Sciatic nerve (tissue), 2 donors: ENCODE data around the gene ZBTB42. TPM values are rescaled to one million over a fixed set of nuclear protein-coding genes. Genes with fewer than 3 reads are reported as not detected.
"Not testable (repeated sequence)": the region's sequence is repeated elsewhere in the genome, so short reads cannot be mapped to it uniquely, and the experiment has no call there.

Experiments used
- ATAC-seq: fragments of 200-7000 bp; cut with Tn5 transposase; one replicate; pipeline ENCODE4 v1.9.1; 2020; ENCODE audit warnings: mild to moderate bottlenecking, moderate library complexity
- DNase-seq: peaks from one replicate; pipeline ENCODE4 v3.0.0-alpha.2; 2020; ENCODE audit warnings: low spot score
- intact Hi-C: fragments of 100-400 bp; cut with DNase I; formaldehyde crosslinking; loops from one replicate; pipeline ENCODE4 v1.14.2; 2022
- total RNA-seq: library from RNA; stranded (reverse); fragmentation: NEBNext Ultra II Directional; extraction: Animal tissue kit (Norgen Biotek cat#: 25700); gene quantifications from one replicate; pipeline ENCODE4 v1.2.1, GENCODE V29; 2021
- donor health status: DM: no; HTN: no; CAD: no.
- donor health status: DM: no; HTN: no; CAD: no.

ZBTB42 gene
- total RNA-seq, 1 donor from 2014 or later = 3.6 TPM

GRCh38 chr14:104802394-104803184, 1.7 kb downstream of the ZBTB42 start:
- intact Hi-C loops = no loop called here
- DNase-seq (no peak), ATAC-seq (no peak)

GRCh38 chr14:104803280-104803911, 2.5 kb downstream of the ZBTB42 start:
- intact Hi-C loops = no loop called here
- ATAC-seq = no peak
- no peak for DNase-seq

- intact Hi-C loops = no loop called here
- DNase-seq (no peak), ATAC-seq (no peak)
These were observed 3.1 kb downstream of the ZBTB42 start for GRCh38 chr14:104803912-104804410.

- intact Hi-C loops = no loop called here
These were observed 3.8 kb downstream of the ZBTB42 start for GRCh38 chr14:104804481-104805325.

GRCh38 chr14:104805326-104805678, 4.4 kb downstream of the ZBTB42 start:
- ATAC-seq (peak; percentile 23), DNase-seq (no peak)
- intact Hi-C loops = no loop called here

More at GRCh38 chr14:104804481-104805325, 3.8 kb downstream of the ZBTB42 start:
- no peak for DNase-seq
- ATAC-seq = no peak

GRCh38 chr14:104805941-104806624, 5.2 kb downstream of the ZBTB42 start:
- intact Hi-C loops = no loop called here
- ATAC-seq = no peak
- DNase-seq = no peak

GRCh38 chr14:104806625-104807465, 5.9 kb downstream of the ZBTB42 start:
- intact Hi-C loops = no loop called here
- ATAC-seq (no peak), DNase-seq (no peak)

- ATAC-seq (no peak), DNase-seq (peak; percentile 47)
- intact Hi-C loops = no loop called here
These were observed 7.6 kb downstream of the ZBTB42 start for GRCh38 chr14:104808456-104808855.

GRCh38 chr14:104810316-104810715, 9.4 kb downstream of the ZBTB42 start:
- intact Hi-C loops = no loop called here
- no peak for ATAC-seq
- DNase-seq = no peak

GRCh38 chr14:104813286-104813685, 12.4 kb downstream of the ZBTB42 start:
- intact Hi-C loops = no loop called here
- DNase-seq (peak; percentile 8), ATAC-seq (no peak)

GRCh38 chr14:104814701-104815100, 13.8 kb downstream of the ZBTB42 start:
- peak; percentile 43 for DNase-seq
- not testable (repeated sequence) for ATAC-seq

GRCh38 chr14:104816616-104816884, 15.6 kb downstream of the ZBTB42 start:
- peak; percentile 23 for ATAC-seq
- intact Hi-C loops = no loop called here
- DNase-seq = no peak

More at GRCh38 chr14:104814701-104815100, 13.8 kb downstream of the ZBTB42 start:
- intact Hi-C loops = not testable (repeated sequence)

GRCh38 chr14:104817930-104818713, 17.2 kb downstream of the ZBTB42 start:
- intact Hi-C loops = no loop called here
- DNase-seq = peak; percentile 23
- no peak for ATAC-seq

- DNase-seq (peak; percentile 53), ATAC-seq (no peak)
- intact Hi-C loops = no loop called here
These were observed 17.8 kb downstream of the ZBTB42 start for GRCh38 chr14:104818714-104819161.

- DNase-seq = peak; percentile 60
- intact Hi-C loops = no loop called here
These were observed 18.5 kb downstream of the ZBTB42 start for GRCh38 chr14:104819361-104819781.

GRCh38 chr14:104820669-104821228, 19.8 kb downstream of the ZBTB42 start:
- intact Hi-C loops = loop anchor here (5.0 kb wide), 1 partner anchor 53 kb away; no protein-coding TSS in a partner anchor
- ATAC-seq = peak; percentile 36
- DNase-seq = peak; percentile 69

More at GRCh38 chr14:104819361-104819781, 18.5 kb downstream of the ZBTB42 start:
- no peak for ATAC-seq
